Activated CD4-positive, alpha-beta T cell treated with anti-CD3 and anti-CD28 coated beads, Interleukin-2, amount 10 ng/mL, durations not matched to agents 7 days and 5 days (primary cell): ENCODE measurements around the gene GLTP. TPM values are rescaled to one million over a fixed set of nuclear protein-coding genes. Genes with fewer than 3 reads are reported as not detected.

Source experiments
- CTCF ChIA-PET: fragments of 350-600 bp; sonication (Branson Sonifier 250); formaldehyde crosslinking; loops from one replicate; lab custom pipeline; 2021; ENCODE audit warnings: antibody characterized with exemption; lab: Charles Lee
- POLR2A ChIA-PET: fragments of 350-600 bp; sonication (Branson Sonifier 250); formaldehyde crosslinking; loops from one replicate; lab custom pipeline; 2021; ENCODE audit warnings: antibody characterized with exemption; lab: Charles Lee
- DNase-seq: peaks from one replicate; pipeline ENCODE4 v3.0.0-alpha.2; 2020
- H3K27ac Mint-ChIP-seq: one replicate; pipeline ENCODE4 v1.8.0; 2021; ENCODE audit warnings: mild to moderate bottlenecking, moderate library complexity, mixed read lengths
- H3K27me3 Mint-ChIP-seq: one replicate; pipeline ENCODE4 v1.8.0; 2021; ENCODE audit warnings: mixed read lengths
- H3K36me3 Mint-ChIP-seq: one replicate; pipeline ENCODE4 v1.8.0; 2021; ENCODE audit warnings: low read depth, mixed read lengths
- H3K4me1 Mint-ChIP-seq: one replicate; pipeline ENCODE4 v1.8.0; 2021; ENCODE audit warnings: mixed read lengths
- H3K4me3 Mint-ChIP-seq: one replicate; pipeline ENCODE4 v1.8.0; 2021; ENCODE audit warnings: mild to moderate bottlenecking, moderate library complexity, mixed read lengths
- H3K9me3 Mint-ChIP-seq: one replicate; pipeline ENCODE4 v1.8.0; 2021; ENCODE audit warnings: mixed read lengths
- total RNA-seq, 2 experiments: library from RNA; stranded (reverse); gene quantifications; one replicate each; pipeline ENCODE4 v1.2.3, GENCODE V29; 2021

Gene GLTP
- total RNA-seq, 2 experiments from 2014 or later = 17.6 to 20.7 TPM

- no peak overlapping the region for H3K4me3 Mint-ChIP-seq
- H3K27ac Mint-ChIP-seq = no peak overlapping the region
- CTCF ChIA-PET = interaction anchor here (0.8 to 1.7 kb wide), 3 partner anchors 20 to 37 kb away, joined by 4 to 8 read pairs (median 5); no protein-coding TSS in a partner anchor
These were observed 1.4 kb upstream of the GLTP start for GRCh38 chr12:109881752-109882151.

GRCh38 chr12:109880938-109881337 lies 597 bp upstream of the GLTP start:
- ChIA-PET CTCF (interaction anchor here (0.8 to 1.7 kb wide), 3 partner anchors 10 to 19 kb away, joined by 3 to 4 read pairs (median 4); no protein-coding TSS in a partner anchor), POLR2A (no interaction called here)
- Mint-ChIP-seq H3K4me1 (peaks cover 42% of the 10 kb centered on the region), H3K27me3 (peaks cover 11% of the 10 kb centered on the region), H3K4me3 (peak overlapping the region; percentile 80), H3K36me3 (no peaks in the 10 kb centered on the region), H3K9me3 (no peaks in the 10 kb centered on the region), H3K27ac (peak overlapping the region; percentile 87)
- DNase-seq = no peak

More at GRCh38 chr12:109881752-109882151, 1.4 kb upstream of the GLTP start:
- Mint-ChIP-seq H3K9me3 (no peaks in the 10 kb centered on the region), H3K27me3 (peaks cover 11% of the 10 kb centered on the region), H3K4me1 (peaks cover 39% of the 10 kb centered on the region), H3K36me3 (no peaks in the 10 kb centered on the region)
- no peak for DNase-seq
- POLR2A ChIA-PET = no interaction called here

GRCh38 chr12:109879351-109880042 lies 844 bp downstream of the GLTP start:
- no peaks in the 10 kb centered on the region for H3K36me3 Mint-ChIP-seq
- H3K27me3 Mint-ChIP-seq = peaks cover 11% of the 10 kb centered on the region
- no peaks in the 10 kb centered on the region for H3K9me3 Mint-ChIP-seq
- H3K27ac Mint-ChIP-seq = peak overlapping the region; percentile 89
- peaks cover 51% of the 10 kb centered on the region for H3K4me1 Mint-ChIP-seq
- ChIA-PET POLR2A (no interaction called here), CTCF (interaction anchor here (1.0 to 1.1 kb wide), 2 partner anchors 25 to 34 kb away, joined by 3 read pairs; no protein-coding TSS in a partner anchor)
- peak overlapping the region; percentile 86 for H3K4me3 Mint-ChIP-seq
- no peak for DNase-seq

GRCh38 chr12:109878749-109879148 lies 1.6 kb downstream of the GLTP start:
- H3K4me1 Mint-ChIP-seq = peaks cover 51% of the 10 kb centered on the region
- ChIA-PET CTCF (interaction anchor here (1.0 to 1.1 kb wide), 3 partner anchors 13 to 33 kb away, joined by 3 read pairs; no protein-coding TSS in a partner anchor), POLR2A (no interaction called here)
- H3K4me3 Mint-ChIP-seq = peak overlapping the region; percentile 86
- peaks cover 10% of the 10 kb centered on the region for H3K27me3 Mint-ChIP-seq
- no peaks in the 10 kb centered on the region for H3K9me3 Mint-ChIP-seq
- peak overlapping the region; percentile 65 for H3K27ac Mint-ChIP-seq
- DNase-seq = no peak
- no peaks in the 10 kb centered on the region for H3K36me3 Mint-ChIP-seq

- Mint-ChIP-seq H3K36me3 (no peaks in the 10 kb centered on the region), H3K4me1 (peaks cover 51% of the 10 kb centered on the region), H3K9me3 (no peaks in the 10 kb centered on the region), H3K4me3 (peak overlapping the region; percentile 86), H3K27ac (no peak overlapping the region), H3K27me3 (peaks cover 6% of the 10 kb centered on the region)
- ChIA-PET CTCF (interaction anchor here (0.5 to 1.1 kb wide), 3 partner anchors 14 to 553 kb away, joined by 3 to 5 read pairs (median 3); no protein-coding TSS in a partner anchor), POLR2A (no interaction called here)
- no peak for DNase-seq
These were observed 2.1 kb downstream of the GLTP start for GRCh38 chr12:109878247-109878625.

GRCh38 chr12:109877504-109878246 lies 2.7 kb downstream of the GLTP start:
- H3K9me3 Mint-ChIP-seq = no peaks in the 10 kb centered on the region
- no peak for DNase-seq
- CTCF ChIA-PET = interaction anchor here (0.5 to 1.7 kb wide), 4 partner anchors 14 to 554 kb away, joined by 3 to 5 read pairs (median 4); no protein-coding TSS in a partner anchor
- H3K4me1 Mint-ChIP-seq = peaks cover 51% of the 10 kb centered on the region
- H3K4me3 Mint-ChIP-seq = no peak overlapping the region
- POLR2A ChIA-PET = no interaction called here
- peaks cover 6% of the 10 kb centered on the region for H3K27me3 Mint-ChIP-seq
- H3K36me3 Mint-ChIP-seq = peaks cover 2% of the 10 kb centered on the region
- no peak overlapping the region for H3K27ac Mint-ChIP-seq

GRCh38 chr12:109876406-109876805 lies 3.9 kb downstream of the GLTP start:
- Mint-ChIP-seq H3K36me3 (peaks cover 6% of the 10 kb centered on the region), H3K27ac (no peak overlapping the region), H3K4me1 (peaks cover 47% of the 10 kb centered on the region), H3K27me3 (peaks cover 2% of the 10 kb centered on the region), H3K9me3 (no peaks in the 10 kb centered on the region), H3K4me3 (no peak overlapping the region)
- ChIA-PET POLR2A (no interaction called here), CTCF (interaction anchor here (1.5 to 1.7 kb wide), 2 partner anchors 16 to 71 kb away, joined by 3 to 4 read pairs; no protein-coding TSS in a partner anchor)
- DNase-seq = no peak

- CTCF ChIA-PET = interaction anchor here (1.5 to 1.7 kb wide), 2 partner anchors 16 to 70 kb away, joined by 3 to 4 read pairs; no protein-coding TSS in a partner anchor
- no peak overlapping the region for H3K4me3 Mint-ChIP-seq
These were observed 4.7 kb downstream of the GLTP start for GRCh38 chr12:109875572-109876131.

GRCh38 chr12:109873653-109874052 lies 6.7 kb downstream of the GLTP start:
- Mint-ChIP-seq H3K4me1 (peaks cover 32% of the 10 kb centered on the region), H3K27ac (no peak overlapping the region), H3K27me3 (no peaks in the 10 kb centered on the region), H3K9me3 (no peaks in the 10 kb centered on the region), H3K36me3 (peaks cover 6% of the 10 kb centered on the region), H3K4me3 (no peak overlapping the region)
- POLR2A ChIA-PET = no interaction called here
- CTCF ChIA-PET = interaction anchor here (0.6 to 1.5 kb wide), 4 partner anchors 9 to 57 kb away, joined by 3 to 5 read pairs (median 4); no protein-coding TSS in a partner anchor
- no peak for DNase-seq

More at GRCh38 chr12:109875572-109876131, 4.7 kb downstream of the GLTP start:
- H3K36me3 Mint-ChIP-seq = peaks cover 6% of the 10 kb centered on the region
- H3K9me3 Mint-ChIP-seq = no peaks in the 10 kb centered on the region
- POLR2A ChIA-PET = no interaction called here
- H3K27ac Mint-ChIP-seq = no peak overlapping the region
- DNase-seq = no peak
- no peaks in the 10 kb centered on the region for H3K27me3 Mint-ChIP-seq
- H3K4me1 Mint-ChIP-seq = peaks cover 44% of the 10 kb centered on the region

- ChIA-PET CTCF (interaction anchor here (0.6 kb wide), 1 partner anchor 25 kb away, joined by 3 read pairs; no protein-coding TSS in a partner anchor), POLR2A (no interaction called here)
- Mint-ChIP-seq H3K27me3 (no peaks in the 10 kb centered on the region), H3K4me1 (peaks cover 26% of the 10 kb centered on the region), H3K27ac (peak overlapping the region; percentile 17), H3K4me3 (no peak overlapping the region), H3K36me3 (peaks cover 6% of the 10 kb centered on the region), H3K9me3 (no peaks in the 10 kb centered on the region)
- no peak for DNase-seq
These were observed 8.6 kb downstream of the GLTP start for GRCh38 chr12:109871668-109872314.

- CTCF ChIA-PET = interaction anchor here (1.4 kb wide), 1 partner anchor 28 kb away, joined by 3 read pairs; no protein-coding TSS in a partner anchor
- Mint-ChIP-seq H3K27ac (no peak overlapping the region), H3K4me3 (no peak overlapping the region), H3K4me1 (peaks cover 21% of the 10 kb centered on the region), H3K27me3 (no peaks in the 10 kb centered on the region), H3K9me3 (no peaks in the 10 kb centered on the region), H3K36me3 (peaks cover 6% of the 10 kb centered on the region)
- DNase-seq = no peak
- POLR2A ChIA-PET = no interaction called here
These were observed 9.7 kb downstream of the GLTP start for GRCh38 chr12:109870648-109871047.
